Testis (tissue), 3 donors: ENCODE data around the gene KMT2B. TPM values are rescaled to one million over a fixed set of nuclear protein-coding genes. Genes with fewer than 3 reads are reported as not detected.

ENCODE experiments used
- DNase-seq: peaks from one replicate; pipeline ENCODE4 v3.0.0-alpha.2; 2019
- H3K27ac ChIP-seq, 2 donors: fragments of 200-600 bp; sonication (generic); one replicate each; pipeline ENCODE4 v1.5.1; 2019
- H3K27me3 ChIP-seq: fragments of 200-600 bp; sonication (generic); one replicate; pipeline ENCODE4 v1.5.1; 2019
- H3K36me3 ChIP-seq: fragments of 200-600 bp; sonication (generic); one replicate; pipeline ENCODE4 v1.5.1; 2017; ENCODE audit warnings: low read depth; ENCODE audit errors: missing control alignments
- H3K4me1 ChIP-seq: fragments of 200-600 bp; sonication (generic); one replicate; pipeline ENCODE4 v1.5.1; 2019
- H3K4me3 ChIP-seq, 2 donors: fragments of 200-600 bp; sonication (generic); one replicate each; pipeline ENCODE4 v1.5.1; 2017 to 2019
- H3K9me3 ChIP-seq: fragments of 200-600 bp; sonication (generic); one replicate; pipeline ENCODE4 v1.5.1; 2017
- CTCF ChIP-seq, 3 experiments: fragments of 450-650 bp in 2 of 3; fragments of 200-600 bp in 1 of 3; sonication (generic) in 1 of 3; IDR thresholded peaks; one replicate each; pipeline ENCODE4 v1.5.1; 2016 to 2019; ENCODE audit warnings: antibody characterized with exemption in 3 of 3, mild to moderate bottlenecking in 2 of 3, moderate library complexity in 1 of 3
- POLR2A ChIP-seq: fragments of 450-650 bp; IDR thresholded peaks from one replicate; pipeline ENCODE4 v1.6.1; 2017; ENCODE audit warnings: antibody characterized with exemption, mild to moderate bottlenecking, moderate library complexity
- WGBS, 2 donors: methylation state at CpG; one replicate each; pipeline ENCODE4 v1.1.5; 2018; 5-methylcytosine and 5-hydroxymethylcytosine counted together
- intact Hi-C: fragments of 100-400 bp; cut with DNase I; formaldehyde crosslinking; loops from one replicate; pipeline ENCODE4 v1.15.1; 2023; ENCODE audit warnings: low total_unique reads
- polyA plus RNA-seq: library from polyadenylated mRNA; stranded (reverse); fragments of 350-450 nt; fragmentation: Illumina TruSeq; extraction: RNeasy Lipid Tissue Mini Kit (QIAGEN cat#74804); gene quantifications from one replicate; pipeline ENCODE4 v1.2.3, GENCODE V29; 2014; ENCODE audit warnings: low read depth, low replicate concordance; ENCODE audit not compliant: insufficient read depth
- total RNA-seq, 2 donors: library from RNA; depleted of rRNA; stranded (reverse); fragments of >200 nt; gene quantifications; one replicate each; pipeline ENCODE4 v1.2.3, GENCODE V29; 2016

KMT2B gene
- total and polyA plus RNA-seq, 3 donors from 2014 or later = 73.3 to 110 (median 109) TPM

GRCh38 chr19:35777086-35777841 is 59.5 kb downstream of the KMT2B start:
- TF ChIP-seq CTCF (IDR thresholded peaks at IDR 0.05) (no peak), POLR2A (no peak)
- DNase-seq = no peak
- no peak overlapping the region for H3K27ac ChIP-seq
- intact Hi-C loops = no loop called here
- no peaks in the 10 kb centered on the region for H3K27me3 ChIP-seq
- no peaks in the 10 kb centered on the region for H3K36me3 ChIP-seq
- peaks cover 7% of the 10 kb centered on the region for H3K4me1 ChIP-seq
- no peaks in the 10 kb centered on the region for H3K9me3 ChIP-seq
- 46 to 65% methylated on average over 15 to 18 of the region's 19 CpGs for WGBS, 2 donors
- no peak overlapping the region for H3K4me3 ChIP-seq

- peaks cover 7% of the 10 kb centered on the region for H3K4me1 ChIP-seq
- H3K27me3 ChIP-seq = no peaks in the 10 kb centered on the region
- 78 to 88% methylated on average over 5 to 7 of the region's 7 CpGs for WGBS, 2 donors
- intact Hi-C loops = no loop called here
- TF ChIP-seq POLR2A (no peak), CTCF (IDR thresholded peaks at IDR 0.05) (no peak)
- no peak for DNase-seq
- H3K9me3 ChIP-seq = no peaks in the 10 kb centered on the region
- no peak overlapping the region for H3K27ac ChIP-seq
- H3K36me3 ChIP-seq = no peaks in the 10 kb centered on the region
- H3K4me3 ChIP-seq = no peak overlapping the region
These were observed 60.2 kb downstream of the KMT2B start for GRCh38 chr19:35777961-35778360.

- Histone ChIP-seq H3K4me3 (no peak overlapping the region), H3K9me3 (no peaks in the 10 kb centered on the region), H3K27me3 (no peaks in the 10 kb centered on the region), H3K27ac (no peak overlapping the region), H3K4me1 (peaks cover 7% of the 10 kb centered on the region), H3K36me3 (no peaks in the 10 kb centered on the region)
- TF ChIP-seq POLR2A (no peak), CTCF (IDR thresholded peaks at IDR 0.05) (no peak)
- 92% methylated on average over 8 of the region's 8 CpGs for WGBS, 2 donors
- intact Hi-C loops = no loop called here
- DNase-seq = no peak
These were observed 61.2 kb downstream of the KMT2B start for GRCh38 chr19:35779033-35779432.

GRCh38 chr19:35780058-35780457 is 62.3 kb downstream of the KMT2B start:
- WGBS, 2 donors = 95 to 97% methylated on average over 13 to 16 of the region's 16 CpGs
- no peak overlapping the region for H3K27ac ChIP-seq
- H3K36me3 ChIP-seq = no peaks in the 10 kb centered on the region
- no peaks in the 10 kb centered on the region for H3K27me3 ChIP-seq
- DNase-seq = no peak
- intact Hi-C loops = no loop called here
- no peaks in the 10 kb centered on the region for H3K9me3 ChIP-seq
- TF ChIP-seq POLR2A (no peak), CTCF (IDR thresholded peaks at IDR 0.05) (no peak)
- H3K4me3 ChIP-seq = no peak overlapping the region
- peaks cover 7% of the 10 kb centered on the region for H3K4me1 ChIP-seq

- DNase-seq = no peak
- WGBS, 2 donors = 92 to 94% methylated on average over 19 to 20 of the region's 20 CpGs
- no peak overlapping the region for H3K4me3 ChIP-seq
- H3K36me3 ChIP-seq = no peaks in the 10 kb centered on the region
- no peaks in the 10 kb centered on the region for H3K27me3 ChIP-seq
- H3K4me1 ChIP-seq = peaks cover 7% of the 10 kb centered on the region
- intact Hi-C loops = no loop called here
- no peak overlapping the region for H3K27ac ChIP-seq
- TF ChIP-seq POLR2A (no peak), CTCF (IDR thresholded peaks at IDR 0.05) (no peak)
- no peaks in the 10 kb centered on the region for H3K9me3 ChIP-seq
These were observed 62.9 kb downstream of the KMT2B start for GRCh38 chr19:35780717-35781116.
